GM12878 (cell line): Measurements from ENCODE around the gene POLR2I. TPM values are rescaled to one million over a fixed set of nuclear protein-coding genes. Genes with fewer than 3 reads are reported as not detected.
A peak's percentile ranks its signal among the peaks of the same experiment; 100 is the strongest.

Source experiments
- BACH1 ChIP-seq: fragments of 450-650 bp; IDR thresholded peaks from 2 replicates; pipeline ENCODE4 v1.6.1; 2017; ENCODE audit warnings: mild to moderate bottlenecking, borderline replicate concordance
- EGR1 ChIP-seq, 2 experiments: IDR thresholded peaks; 1 replicate in 1 of 2; 2 replicates in 1 of 2; pipeline ENCODE4 v1.6.1; 2011 to 2012; ENCODE audit warnings: low read depth in 2 of 2, low read length in 2 of 2, borderline replicate concordance in 1 of 2, mild to moderate bottlenecking in 1 of 2, moderate library complexity in 1 of 2
- FOXM1 ChIP-seq: IDR thresholded peaks from 2 replicates; pipeline ENCODE4 v1.6.1; 2012; ENCODE audit warnings: low read depth, mild to moderate bottlenecking, inconsistent platforms, low read length, moderate library complexity
- HDAC6 ChIP-seq: fragments of 200-600 bp; sonication (generic); IDR thresholded peaks from one replicate; pipeline ENCODE4 v1.8.0; 2017; ENCODE audit warnings: antibody characterized with exemption; ENCODE audit not compliant: unreplicated experiment
- LARP7 ChIP-seq: fragments of 450-650 bp; IDR thresholded peaks from 2 replicates; pipeline ENCODE4 v1.6.1; 2017; ENCODE audit warnings: mild to moderate bottlenecking
- MXI1 ChIP-seq: fragments of 150-350 bp; IDR thresholded peaks from 2 replicates; pipeline ENCODE4 v1.6.1; 2011; ENCODE audit warnings: low read depth, mild to moderate bottlenecking, inconsistent platforms, low read length, improper control_type of control experiment
- NR2C1 ChIP-seq: fragments of 450-650 bp; IDR thresholded peaks from 2 replicates; pipeline ENCODE4 v1.6.1; 2017; ENCODE audit warnings: antibody characterized with exemption, mild to moderate bottlenecking, moderate library complexity
- NR2C2 ChIP-seq: IDR thresholded peaks from 2 replicates; pipeline ENCODE4 v1.6.1; 2011; ENCODE audit warnings: borderline replicate concordance, low read depth; ENCODE audit not compliant: control insufficient read depth, insufficient read length
- RAD21 ChIP-seq: IDR thresholded peaks from 2 replicates; pipeline ENCODE4 v1.6.1; 2011; ENCODE audit warnings: mild to moderate bottlenecking, low read depth, low read length, moderate library complexity; ENCODE audit not compliant: insufficient read depth
- RUNX3 ChIP-seq: IDR thresholded peaks from 2 replicates; pipeline ENCODE4 v1.6.1; 2012; ENCODE audit warnings: low read length, inconsistent platforms
- TARDBP ChIP-seq: IDR thresholded peaks from 2 replicates; pipeline ENCODE4 v1.6.1; 2016; ENCODE audit warnings: borderline replicate concordance
- WRNIP1 ChIP-seq: IDR thresholded peaks from 2 replicates; pipeline ENCODE4 v1.6.1; 2011; ENCODE audit warnings: low read depth, low read length, improper control_type of control experiment, borderline replicate concordance
- polyA plus RNA-seq, 11 experiments: library from polyadenylated mRNA; depleted of rRNA in 4 of 11; unstranded in 6 of 11; stranded (reverse) in 5 of 11; fragments of >200 nt; fragmentation: Nextera tagmentation in 4 of 11; fragmentation: Illumina TruSeq in 1 of 11; extraction: Ambion mirVana in 4 of 11; extraction: Trizol in 1 of 11; gene quantifications; 1 replicate in 1 of 11; 2 replicates in 10 of 11; pipeline versions ENCODE4 v1.2.1 to v1.2.3, GENCODE V29; 2011 to 2016; ENCODE audit warnings: inconsistent platforms in 2 of 11, missing spikeins in 2 of 11, low read depth in 1 of 11
- total RNA-seq, 4 experiments: library from RNA; depleted of rRNA in 3 of 4; stranded (reverse); fragments of >200 nt in 3 of 4; fragmentation: Illumina TruSeq in 1 of 4; extraction: Trizol in 1 of 4; gene quantifications; 2 replicates each; pipeline versions ENCODE4 v1.2.1 to v1.2.3, GENCODE V29; 2013 to 2021
- TF ChIP-seq, protein P1 (sequence below): IDR thresholded peaks from 2 replicates; pipeline ENCODE4 v1.6.1; 2012; ENCODE audit warnings: low read depth, low read length, improper control_type of control experiment
- TF ChIP-seq, protein P2 (sequence below): fragments of 450-650 bp; IDR thresholded peaks from 2 replicates; pipeline ENCODE4 v1.6.1; 2017; ENCODE audit warnings: mild to moderate bottlenecking, moderate library complexity
- TF ChIP-seq, protein P3 (sequence below): fragments of 150-350 bp; IDR thresholded peaks from 2 replicates; pipeline ENCODE4 v1.6.1; 2014; ENCODE audit warnings: mild to moderate bottlenecking, low read depth, low read length
- TF ChIP-seq, protein P4 (sequence below): fragments of 450-650 bp; IDR thresholded peaks from 2 replicates; pipeline ENCODE4 v1.6.1; 2018; ENCODE audit warnings: borderline replicate concordance, mild to moderate bottlenecking; ENCODE audit not compliant: partially characterized antibody
- TF ChIP-seq, protein P5 (sequence below): IDR thresholded peaks from 2 replicates; pipeline ENCODE4 v1.6.1; 2011; ENCODE audit warnings: borderline replicate concordance, low read depth, mild to moderate bottlenecking, moderate library complexity, mixed read lengths, low read length; ENCODE audit not compliant: insufficient read depth; ENCODE audit errors: extremely low read length

Gene POLR2I
- total and polyA plus RNA-seq, 10 of the 15 experiments (the other 5 are each of a cell fraction or from before 2014, with no cell fraction given): 30.9 to 272 (median 202) TPM

DNA sequence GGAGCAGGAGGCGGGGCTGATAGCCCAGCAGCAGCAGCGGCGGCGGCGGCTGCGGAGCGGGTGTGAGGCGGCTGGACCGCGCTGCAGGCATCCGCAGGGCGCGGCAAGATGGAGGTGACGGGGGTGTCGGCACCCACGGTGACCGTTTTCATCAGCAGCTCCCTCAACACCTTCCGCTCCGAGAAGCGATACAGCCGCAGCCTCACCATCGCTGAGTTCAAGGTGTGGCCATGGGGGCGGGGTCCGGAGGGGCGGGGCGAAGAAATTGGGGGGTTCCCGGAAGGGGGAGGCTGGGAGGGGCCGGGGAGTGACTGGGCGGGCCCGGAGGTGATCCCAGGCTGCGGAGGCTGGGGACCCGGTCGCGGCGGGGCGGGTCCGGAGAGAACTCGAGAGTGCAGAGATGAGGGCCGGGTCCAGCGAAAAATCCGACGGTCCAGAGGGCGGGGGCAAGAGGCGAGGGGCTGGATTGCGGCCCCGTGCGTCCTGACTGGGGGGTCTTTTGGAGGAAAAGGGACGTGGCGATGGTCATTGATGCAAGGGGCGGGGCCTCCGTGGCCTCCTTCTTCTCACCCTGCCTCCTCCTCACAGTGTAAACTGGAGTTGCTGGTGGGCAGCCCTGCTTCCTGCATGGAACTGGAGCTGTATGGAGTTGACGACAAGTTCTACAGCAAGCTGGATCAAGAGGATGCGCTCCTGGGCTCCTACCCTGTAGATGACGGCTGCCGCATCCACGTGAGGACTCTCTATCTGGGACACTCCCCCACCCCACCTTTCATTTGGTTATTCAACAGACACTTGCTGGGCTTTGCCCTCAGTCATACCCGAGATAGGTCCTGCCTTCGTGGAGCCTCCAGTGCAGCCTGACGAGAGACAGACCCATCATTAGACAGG is 1.0 kb upstream of the POLR2I start, which contains the start of gene TBCB (continued):
- TF ChIP-seq FOXM1 (no peak), WRNIP1 (no peak), RUNX3 (no peak), NR2C1 (no peak), MXI1 (no peak; the same call in 1 of the 2 replicates), EGR1 (IDR thresholded peaks at IDR 0.05; ENCODE audit: borderline replicate concordance in 1 of 2, low read depth in 2 of 2, low read length in 2 of 2) (0 out of 3 replicates have a peak, but pooled peaks of 1 of the 2 experiments have one; percentile 11), BACH1 (peak; percentile 76; the same call in 1 of the 2 replicates), TARDBP (peak; percentile 51; the same call in 1 of the 2 replicates), RAD21 (no peak), NR2C2 (no peak), HDAC6 (no peak), LARP7 (peak; percentile 8; the same call in 1 of the 2 replicates)
- TF ChIP-seq, protein P1, sequence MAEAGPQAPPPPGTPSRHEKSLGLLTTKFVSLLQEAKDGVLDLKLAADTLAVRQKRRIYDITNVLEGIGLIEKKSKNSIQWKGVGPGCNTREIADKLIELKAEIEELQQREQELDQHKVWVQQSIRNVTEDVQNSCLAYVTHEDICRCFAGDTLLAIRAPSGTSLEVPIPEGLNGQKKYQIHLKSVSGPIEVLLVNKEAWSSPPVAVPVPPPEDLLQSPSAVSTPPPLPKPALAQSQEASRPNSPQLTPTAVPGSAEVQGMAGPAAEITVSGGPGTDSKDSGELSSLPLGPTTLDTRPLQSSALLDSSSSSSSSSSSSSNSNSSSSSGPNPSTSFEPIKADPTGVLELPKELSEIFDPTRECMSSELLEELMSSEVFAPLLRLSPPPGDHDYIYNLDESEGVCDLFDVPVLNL: no peak; the same call in 1 of the 2 replicates
- TF ChIP-seq, protein P2, sequence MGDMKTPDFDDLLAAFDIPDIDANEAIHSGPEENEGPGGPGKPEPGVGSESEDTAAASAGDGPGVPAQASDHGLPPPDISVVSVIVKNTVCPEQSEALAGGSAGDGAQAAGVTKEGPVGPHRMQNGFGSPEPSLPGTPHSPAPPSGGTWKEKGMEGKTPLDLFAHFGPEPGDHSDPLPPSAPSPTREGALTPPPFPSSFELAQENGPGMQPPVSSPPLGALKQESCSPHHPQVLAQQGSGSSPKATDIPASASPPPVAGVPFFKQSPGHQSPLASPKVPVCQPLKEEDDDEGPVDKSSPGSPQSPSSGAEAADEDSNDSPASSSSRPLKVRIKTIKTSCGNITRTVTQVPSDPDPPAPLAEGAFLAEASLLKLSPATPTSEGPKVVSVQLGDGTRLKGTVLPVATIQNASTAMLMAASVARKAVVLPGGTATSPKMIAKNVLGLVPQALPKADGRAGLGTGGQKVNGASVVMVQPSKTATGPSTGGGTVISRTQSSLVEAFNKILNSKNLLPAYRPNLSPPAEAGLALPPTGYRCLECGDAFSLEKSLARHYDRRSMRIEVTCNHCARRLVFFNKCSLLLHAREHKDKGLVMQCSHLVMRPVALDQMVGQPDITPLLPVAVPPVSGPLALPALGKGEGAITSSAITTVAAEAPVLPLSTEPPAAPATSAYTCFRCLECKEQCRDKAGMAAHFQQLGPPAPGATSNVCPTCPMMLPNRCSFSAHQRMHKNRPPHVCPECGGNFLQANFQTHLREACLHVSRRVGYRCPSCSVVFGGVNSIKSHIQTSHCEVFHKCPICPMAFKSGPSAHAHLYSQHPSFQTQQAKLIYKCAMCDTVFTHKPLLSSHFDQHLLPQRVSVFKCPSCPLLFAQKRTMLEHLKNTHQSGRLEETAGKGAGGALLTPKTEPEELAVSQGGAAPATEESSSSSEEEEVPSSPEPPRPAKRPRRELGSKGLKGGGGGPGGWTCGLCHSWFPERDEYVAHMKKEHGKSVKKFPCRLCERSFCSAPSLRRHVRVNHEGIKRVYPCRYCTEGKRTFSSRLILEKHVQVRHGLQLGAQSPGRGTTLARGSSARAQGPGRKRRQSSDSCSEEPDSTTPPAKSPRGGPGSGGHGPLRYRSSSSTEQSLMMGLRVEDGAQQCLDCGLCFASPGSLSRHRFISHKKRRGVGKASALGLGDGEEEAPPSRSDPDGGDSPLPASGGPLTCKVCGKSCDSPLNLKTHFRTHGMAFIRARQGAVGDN: no peak
- TF ChIP-seq, protein P3, sequence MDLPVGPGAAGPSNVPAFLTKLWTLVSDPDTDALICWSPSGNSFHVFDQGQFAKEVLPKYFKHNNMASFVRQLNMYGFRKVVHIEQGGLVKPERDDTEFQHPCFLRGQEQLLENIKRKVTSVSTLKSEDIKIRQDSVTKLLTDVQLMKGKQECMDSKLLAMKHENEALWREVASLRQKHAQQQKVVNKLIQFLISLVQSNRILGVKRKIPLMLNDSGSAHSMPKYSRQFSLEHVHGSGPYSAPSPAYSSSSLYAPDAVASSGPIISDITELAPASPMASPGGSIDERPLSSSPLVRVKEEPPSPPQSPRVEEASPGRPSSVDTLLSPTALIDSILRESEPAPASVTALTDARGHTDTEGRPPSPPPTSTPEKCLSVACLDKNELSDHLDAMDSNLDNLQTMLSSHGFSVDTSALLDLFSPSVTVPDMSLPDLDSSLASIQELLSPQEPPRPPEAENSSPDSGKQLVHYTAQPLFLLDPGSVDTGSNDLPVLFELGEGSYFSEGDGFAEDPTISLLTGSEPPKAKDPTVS: no peak
- TF ChIP-seq, protein P4, sequence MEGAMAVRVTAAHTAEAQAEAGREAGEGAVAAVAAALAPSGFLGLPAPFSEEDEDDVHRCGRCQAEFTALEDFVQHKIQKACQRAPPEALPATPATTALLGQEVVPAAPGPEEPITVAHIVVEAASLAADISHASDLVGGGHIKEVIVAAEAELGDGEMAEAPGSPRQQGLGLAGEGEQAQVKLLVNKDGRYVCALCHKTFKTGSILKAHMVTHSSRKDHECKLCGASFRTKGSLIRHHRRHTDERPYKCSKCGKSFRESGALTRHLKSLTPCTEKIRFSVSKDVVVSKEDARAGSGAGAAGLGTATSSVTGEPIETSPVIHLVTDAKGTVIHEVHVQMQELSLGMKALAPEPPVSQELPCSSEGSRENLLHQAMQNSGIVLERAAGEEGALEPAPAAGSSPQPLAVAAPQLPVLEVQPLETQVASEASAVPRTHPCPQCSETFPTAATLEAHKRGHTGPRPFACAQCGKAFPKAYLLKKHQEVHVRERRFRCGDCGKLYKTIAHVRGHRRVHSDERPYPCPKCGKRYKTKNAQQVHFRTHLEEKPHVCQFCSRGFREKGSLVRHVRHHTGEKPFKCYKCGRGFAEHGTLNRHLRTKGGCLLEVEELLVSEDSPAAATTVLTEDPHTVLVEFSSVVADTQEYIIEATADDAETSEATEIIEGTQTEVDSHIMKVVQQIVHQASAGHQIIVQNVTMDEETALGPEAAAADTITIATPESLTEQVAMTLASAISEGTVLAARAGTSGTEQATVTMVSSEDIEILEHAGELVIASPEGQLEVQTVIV: no peak
- TF ChIP-seq, protein P5, sequence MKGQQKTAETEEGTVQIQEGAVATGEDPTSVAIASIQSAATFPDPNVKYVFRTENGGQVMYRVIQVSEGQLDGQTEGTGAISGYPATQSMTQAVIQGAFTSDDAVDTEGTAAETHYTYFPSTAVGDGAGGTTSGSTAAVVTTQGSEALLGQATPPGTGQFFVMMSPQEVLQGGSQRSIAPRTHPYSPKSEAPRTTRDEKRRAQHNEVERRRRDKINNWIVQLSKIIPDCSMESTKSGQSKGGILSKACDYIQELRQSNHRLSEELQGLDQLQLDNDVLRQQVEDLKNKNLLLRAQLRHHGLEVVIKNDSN: no peak
